Left renal cortex interstitium (tissue), 4 donors: ENCODE measurements around the gene PAF1. TPM values are rescaled to one million over a fixed set of nuclear protein-coding genes. Genes with fewer than 3 reads are reported as not detected.
A peak's percentile ranks its signal among the peaks of the same experiment; 100 is the strongest.
"Not testable (repeated sequence)": the region's sequence is repeated elsewhere in the genome, so short reads cannot be mapped to it uniquely, and the experiment has no call there.

Experiments
- DNase-seq, 4 donors: peaks; one replicate each; pipeline ENCODE4 v3.0.0-alpha.2; 2013; ENCODE audit warnings: low read depth in 4 of 4, low spot score in 2 of 4, missing footprints in 1 of 4
- polyA plus RNA-seq, 4 donors: library from polyadenylated mRNA; unstranded; fragments of 120-200 nt; gene quantifications; one replicate each; pipeline ENCODE4 v1.2.1, GENCODE V29; 2013; ENCODE audit not compliant: insufficient read length in 4 of 4

Gene PAF1
- polyA plus RNA-seq, 4 donors = 65.6 to 74.3 (median 68.5) TPM

DNA sequence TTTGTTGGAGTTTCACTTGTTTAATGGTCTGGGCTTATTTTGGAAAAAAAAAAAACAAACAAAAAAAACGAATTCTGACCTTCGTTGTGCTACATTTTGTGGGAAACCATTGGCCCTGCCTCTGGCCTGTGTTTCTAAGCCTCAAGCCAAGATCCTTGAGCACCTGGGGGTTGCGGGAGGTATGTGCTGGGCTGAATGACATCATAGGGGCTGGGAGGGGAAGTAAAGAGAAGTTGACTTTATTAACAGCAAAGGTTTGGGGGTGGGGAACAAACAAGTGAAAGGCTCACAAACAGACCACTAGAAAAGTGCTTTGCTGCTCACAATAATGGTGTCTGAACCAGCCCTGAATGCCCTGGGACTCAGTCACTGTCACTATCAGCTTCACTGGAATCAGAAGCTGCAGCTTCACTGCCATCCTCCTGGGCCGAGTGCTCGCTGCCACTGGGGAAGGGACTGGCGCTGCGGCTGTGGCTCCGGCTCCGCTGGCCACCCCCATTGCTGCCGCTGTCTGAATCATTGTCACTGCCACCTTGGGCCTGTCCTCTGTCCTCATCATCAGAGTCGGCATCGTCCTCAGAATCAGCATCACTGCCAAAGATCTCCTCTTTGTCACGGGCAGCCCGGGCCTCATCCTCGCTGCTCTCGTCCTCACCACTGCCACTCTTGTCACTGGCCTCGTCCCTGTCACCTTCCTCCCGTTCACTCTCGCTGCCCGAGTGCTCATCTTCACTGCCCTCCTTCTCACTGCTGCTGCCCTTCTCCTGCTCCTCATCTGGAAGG is 5.1 kb downstream of the PAF1 start:
- DNase-seq = no peak

DNA sequence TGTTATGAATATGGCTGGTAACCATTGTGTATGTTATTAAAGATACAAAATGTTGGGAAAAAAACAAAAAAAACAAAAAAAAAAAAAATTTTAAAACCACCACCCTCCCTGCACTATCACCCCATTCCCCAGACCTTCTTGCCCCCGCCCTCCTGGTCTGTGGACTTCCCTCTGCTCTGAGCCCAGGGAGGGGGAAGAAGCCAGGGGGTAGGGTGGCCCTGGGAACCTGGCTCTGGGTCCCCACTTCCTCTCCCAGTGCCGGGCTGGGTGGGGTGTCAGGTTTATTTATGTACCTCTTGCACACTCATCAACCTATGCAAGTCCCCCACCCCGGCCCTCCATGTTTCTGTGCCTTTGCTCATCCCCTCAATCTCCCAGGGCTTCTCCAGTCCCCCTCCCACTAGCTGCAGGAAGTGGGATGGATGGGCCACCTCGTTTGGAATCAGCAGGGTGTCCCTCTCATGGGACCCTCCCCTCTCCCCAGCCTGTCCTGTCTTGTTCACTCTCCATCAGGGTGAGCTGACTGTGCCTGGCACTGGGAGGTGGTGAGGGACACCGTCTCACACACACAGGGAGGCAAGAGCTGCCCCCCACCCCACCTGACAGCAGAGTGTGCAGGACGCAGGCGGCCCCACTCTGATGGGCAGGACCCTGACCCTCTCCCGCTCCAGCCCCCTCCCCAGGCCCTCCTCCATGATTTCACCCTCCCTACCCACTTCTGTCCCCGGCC is 5.9 kb downstream of the PAF1 start:
- DNase-seq = no peak

DNA sequence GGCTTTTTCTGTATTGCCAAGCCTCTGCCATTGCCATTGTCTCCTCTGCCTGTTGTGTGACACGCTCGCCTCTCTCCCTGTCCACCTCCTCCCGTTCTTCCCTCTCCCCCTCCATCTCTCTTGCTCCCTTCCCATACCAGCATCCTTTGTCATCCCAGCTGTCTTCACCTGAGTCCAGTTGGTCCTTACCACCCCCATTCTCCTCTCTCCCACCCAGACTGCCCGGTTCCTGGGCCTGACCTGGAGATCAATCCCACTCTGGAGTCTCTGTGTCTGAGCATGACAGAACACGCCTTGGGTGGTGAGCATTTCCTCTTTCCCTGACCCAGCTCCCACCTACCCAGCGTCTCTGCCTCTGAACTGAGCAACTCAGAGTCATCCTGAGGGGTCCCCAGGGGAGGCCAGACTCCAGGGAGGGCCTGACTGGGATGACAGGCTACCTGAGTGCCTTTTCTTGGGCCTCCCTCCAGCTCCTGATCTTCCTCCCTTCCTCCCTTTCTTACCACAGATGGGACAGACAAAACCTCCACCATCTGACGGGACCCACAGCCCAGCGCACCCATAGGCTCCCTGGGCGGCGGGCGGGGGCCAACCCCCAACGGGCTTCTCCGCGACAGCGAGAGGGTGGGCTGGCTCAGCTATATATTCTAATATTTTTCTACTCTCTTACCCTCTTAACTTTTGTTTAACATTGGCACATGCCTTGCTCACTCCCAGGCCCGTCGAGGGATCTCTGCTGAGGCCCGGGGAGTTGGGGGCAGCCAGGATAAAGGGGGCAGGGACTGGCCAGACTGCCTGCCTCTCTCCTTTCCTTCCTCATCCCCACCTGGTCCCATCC is 7.7 kb downstream of the PAF1 start:
- DNase-seq = no peak

DNA sequence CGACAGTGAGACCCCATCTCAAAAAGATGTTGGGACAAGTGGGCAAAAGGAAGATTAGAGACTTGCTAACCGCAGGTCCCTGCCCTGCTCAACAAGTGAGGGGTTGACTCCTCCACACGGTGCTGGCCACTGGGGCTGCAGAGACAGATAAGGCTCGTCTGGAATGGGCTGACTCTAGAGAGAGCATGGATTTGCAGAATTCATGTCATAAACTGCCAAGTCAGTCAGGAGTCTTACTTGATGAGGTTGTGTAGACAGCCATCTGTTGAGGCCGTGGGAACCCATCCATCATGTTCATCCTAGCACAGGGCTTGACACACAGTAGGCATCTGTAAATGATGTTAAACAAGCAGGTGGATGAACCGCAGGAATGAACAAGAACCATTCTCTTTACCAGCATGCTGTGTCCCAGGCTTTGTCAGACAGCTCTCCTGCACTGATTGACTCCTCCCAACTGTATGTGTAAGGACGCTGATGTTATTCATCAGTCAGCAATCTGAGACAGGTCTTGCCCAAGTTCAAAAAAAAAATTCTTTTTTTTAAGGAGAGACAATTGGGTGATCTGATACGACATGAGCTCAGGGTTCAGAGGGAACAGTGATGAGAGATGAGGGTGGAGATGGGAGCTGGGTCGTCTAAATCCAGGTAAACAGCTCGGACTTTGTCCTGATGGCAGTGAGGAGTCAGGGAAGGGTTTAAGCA is 8.8 kb downstream of the PAF1 start:
- DNase-seq = no peak

DNA sequence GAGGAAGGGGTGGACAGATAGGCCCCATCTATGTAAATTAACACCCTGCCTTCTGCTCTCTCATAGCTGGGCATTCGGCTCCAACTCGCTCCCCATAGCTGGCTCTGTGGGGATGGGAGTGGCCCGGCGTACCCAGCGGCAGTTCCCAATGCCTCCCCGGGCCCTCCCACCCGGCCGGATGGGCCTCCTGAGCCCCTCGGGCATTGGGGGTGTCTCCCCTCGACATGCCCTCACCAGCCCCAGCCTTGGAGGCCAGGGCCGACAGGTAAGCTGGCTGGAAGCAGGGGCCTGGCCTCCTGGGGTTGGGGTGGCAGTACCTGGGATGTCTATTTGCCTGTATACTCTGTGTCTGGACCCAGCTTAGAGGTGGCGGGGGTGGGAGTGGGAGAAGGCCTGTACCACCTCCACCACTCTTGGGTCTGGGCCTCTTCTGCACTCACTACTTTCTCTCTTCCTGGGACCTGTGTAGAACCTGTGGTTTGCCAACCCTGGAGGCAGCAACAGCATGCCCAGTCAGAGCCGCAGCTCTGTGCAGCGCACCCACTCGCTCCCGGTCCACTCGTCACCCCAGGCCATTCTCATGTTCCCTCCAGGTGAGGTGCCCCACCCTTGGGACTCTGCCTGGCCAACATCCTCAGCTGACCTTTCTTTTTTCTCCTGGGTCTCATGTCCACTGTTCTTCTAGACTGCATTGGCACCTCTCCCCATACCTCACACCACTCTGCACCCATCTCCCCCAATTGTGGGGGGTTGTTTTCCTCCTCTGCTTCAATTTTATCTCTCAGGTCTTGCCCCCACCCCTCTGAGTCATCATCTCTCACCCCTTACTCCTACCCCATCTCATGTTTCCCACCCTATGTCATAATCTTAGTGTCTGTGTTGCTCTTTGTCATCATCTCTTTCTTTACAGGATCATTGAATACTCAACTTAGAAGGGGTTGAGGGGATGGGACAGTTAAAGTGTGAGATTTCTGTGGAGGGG is 10.1 kb downstream of the PAF1 start:
- DNase-seq = no peak

DNA sequence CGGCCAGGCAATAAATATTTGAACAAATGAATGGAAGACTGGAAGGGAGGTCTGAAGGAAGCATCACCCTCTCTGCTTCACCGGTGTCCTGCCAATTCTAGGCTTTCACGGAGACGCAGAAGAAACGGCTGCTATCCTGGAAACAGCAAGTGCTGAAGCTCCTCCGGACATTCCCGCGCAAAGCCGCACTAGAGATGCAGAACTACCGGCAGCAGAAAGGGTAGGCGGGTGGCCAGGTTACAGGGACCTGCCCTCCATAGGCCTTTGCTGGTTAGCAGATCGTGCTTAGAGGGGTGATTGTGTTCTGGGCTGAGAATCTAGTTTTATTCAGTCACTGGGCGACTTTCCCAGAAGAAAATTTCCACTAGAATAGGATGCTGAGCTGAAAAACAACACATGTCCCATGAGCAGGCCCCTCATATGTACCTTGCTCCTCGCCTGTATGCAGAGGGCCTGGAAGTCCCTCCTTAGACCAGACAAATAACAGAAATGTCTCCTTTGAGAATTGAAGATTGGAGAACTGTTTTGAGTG is 11.0 kb downstream of the PAF1 start:
- no peak for DNase-seq

DNA sequence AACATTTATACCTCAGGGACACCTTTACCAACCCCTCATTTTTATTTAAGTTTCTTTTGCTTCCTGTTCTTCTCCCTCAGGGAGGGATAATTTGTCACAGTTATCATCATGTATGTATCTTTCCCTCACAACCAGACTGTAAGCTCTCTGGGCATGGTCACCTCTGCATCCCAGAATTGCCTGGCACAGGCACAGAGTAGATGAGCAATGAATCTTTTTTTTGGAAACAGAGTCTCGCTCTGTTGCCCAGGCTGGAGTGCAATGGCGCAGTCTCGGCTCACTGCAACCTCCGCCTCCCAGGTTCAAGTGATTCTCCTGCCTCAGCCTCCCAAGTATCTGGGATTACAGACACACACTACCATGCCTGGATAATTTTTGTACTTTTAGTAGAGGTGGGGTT is 11.5 kb downstream of the PAF1 start:
- not testable (repeated sequence) for DNase-seq

DNA sequence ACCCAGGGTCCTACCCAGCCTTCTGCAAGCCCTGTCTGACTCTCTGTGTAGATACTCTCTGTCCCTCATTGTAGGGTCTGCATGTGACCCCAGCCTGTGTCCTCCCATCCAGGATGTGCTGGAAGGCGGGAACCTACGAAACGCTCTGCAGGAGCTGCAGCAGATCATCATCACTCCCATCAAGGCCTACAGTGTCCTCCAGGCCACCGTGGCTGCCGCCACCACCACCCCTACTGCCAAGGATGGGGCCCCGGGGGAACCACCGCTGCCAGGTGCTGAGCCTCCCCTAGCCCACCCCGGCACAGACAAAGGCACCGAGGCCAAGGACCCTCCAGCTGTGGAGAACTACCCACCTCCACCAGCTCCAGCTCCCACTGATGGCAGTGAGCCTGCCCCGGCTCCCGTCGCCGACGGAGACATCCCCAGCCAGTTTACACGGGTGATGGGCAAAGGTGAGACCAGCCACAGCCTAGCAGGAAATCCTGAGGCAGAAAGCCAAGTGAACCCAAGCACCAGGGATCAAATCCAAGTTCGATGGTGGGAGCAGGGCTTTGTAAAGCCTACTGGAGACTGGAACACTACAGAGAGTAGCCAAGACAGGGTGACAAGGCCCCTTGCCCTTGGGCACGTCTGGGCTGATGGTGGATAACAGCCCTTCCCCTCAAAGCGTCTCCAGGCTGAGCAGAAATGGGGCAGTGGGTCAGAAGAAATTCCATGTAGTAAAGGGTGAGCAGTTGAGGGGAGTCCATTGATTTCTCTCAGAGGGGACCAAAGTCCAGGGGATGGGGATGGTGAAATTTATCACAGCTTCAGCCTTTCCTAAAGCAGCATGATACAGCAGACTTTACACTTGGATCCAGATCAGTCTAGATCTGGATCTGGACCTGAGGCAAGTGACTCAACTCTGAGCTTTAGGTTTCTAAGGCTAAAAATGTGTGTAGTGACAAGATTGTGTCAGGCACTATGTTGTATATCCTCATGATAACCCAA is 13.2 kb downstream of the PAF1 start:
- DNase-seq = no peak

DNA sequence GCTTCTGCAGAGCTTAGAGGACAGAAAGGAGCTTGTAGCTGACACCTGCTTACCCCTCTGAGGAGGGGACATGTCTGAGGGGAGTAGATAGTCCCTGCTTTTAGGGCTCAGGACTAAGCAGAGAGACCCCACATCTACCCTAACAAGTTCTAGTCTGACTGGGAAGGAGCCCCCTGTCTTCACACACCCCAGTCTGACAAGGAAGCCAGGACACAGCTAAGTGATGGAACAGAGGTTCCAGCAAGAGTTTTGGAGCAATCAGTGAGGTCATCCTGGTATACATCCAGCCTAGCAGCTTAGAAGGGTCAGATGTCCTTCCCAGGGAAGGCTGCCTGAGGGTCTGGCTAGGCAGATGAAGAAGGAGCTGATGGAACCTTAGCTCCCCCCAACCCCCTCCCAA is 15.0 kb downstream of the PAF1 start:
- no peak for DNase-seq

DNA sequence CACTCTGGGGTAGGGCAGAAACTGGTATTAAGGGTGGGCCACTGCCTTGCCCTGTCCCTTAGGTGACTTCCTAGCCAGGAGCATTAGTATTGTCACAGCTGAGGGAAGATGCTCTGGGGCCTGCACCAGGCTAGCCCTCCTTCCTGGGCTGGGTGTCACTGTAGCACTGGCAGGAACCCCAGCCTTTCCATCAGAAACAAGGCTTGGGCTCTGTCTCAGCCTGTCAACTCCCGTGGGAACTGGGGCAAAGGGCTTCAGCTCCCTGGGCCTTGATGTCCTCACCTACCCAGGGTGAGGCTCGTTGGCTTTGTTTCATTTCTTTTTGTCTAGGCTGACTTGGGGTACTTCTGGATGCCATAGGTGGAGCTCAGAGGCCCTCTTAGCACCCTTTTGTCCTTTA is 18.0 kb downstream of the PAF1 start:
- no peak for DNase-seq

DNA sequence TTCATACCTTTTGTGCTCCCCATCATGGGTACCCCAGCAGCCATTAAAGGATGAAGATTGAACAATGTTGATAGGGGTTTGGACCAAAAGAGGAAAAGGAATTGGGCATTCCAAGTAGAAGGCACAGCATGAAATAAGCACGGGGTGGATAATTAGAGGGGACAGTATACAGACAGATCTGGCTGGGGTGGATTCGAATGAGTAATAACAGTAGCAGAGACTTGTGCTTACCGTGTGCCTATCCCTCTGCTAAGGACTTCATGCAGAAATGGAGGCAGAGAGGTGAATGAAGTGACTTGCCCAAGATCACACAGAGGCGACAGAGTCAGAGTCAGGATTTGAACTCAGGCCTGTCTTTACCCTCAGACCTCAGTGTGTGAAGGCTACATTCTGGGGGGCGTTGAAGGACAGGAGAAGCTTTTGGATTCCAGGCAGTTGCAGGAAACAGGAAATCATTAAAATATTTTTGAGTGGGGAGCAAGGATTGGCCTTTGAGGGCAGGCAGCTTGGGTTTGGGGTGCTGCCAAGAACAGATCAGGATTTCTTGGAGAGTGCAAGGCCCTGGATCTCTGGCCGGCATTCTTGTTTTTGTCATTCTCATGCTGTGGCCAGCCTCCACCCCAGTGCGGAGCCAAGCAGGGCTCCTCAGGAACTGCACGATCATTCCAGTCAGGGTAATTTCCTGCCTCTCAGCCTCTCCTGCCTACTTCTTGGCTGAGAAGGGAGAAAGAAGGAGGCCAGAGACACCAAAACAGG is 18.7 kb downstream of the PAF1 start:
- DNase-seq = peak; percentile 15 to 56 (median 36)

DNA sequence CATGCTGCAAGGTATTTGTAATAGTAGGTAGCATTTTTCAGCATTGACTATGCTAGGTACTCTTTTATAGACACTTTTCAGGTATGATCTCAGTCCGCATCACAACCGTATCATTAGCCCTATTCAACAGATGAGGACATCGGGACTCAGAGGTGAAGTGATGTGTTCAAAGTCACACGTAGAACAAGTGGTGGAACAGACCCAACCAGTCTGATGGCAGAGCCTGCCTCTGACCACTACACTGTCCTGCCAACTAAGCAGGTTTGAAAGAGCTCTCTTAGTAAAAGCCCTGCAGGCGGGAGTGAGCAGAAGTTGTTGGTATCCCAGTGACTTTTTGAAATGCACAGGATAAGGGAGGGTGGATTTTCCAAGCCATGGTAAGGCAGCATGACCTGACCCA is 20.2 kb downstream of the PAF1 start:
- no peak for DNase-seq

DNA sequence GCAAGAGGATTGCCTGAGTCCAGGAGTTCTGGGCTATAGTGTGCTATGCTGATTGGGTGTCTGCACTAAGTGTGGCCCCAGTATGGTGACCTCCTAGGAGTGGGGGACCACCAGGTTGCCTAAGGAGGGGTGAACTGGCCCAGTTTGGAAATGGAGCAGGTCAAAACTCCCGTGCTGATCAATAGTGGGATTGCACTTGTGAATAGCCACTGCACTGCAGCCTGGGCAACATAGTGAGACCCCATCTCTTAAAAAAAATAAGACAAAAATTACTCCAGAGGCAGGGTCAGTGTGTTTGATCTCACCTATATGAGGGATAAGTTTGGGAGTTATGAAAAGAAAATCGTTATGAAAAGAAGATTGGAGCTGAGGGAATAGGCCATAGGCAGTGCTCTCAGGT is 21.7 kb downstream of the PAF1 start:
- DNase-seq = no peak

DNA sequence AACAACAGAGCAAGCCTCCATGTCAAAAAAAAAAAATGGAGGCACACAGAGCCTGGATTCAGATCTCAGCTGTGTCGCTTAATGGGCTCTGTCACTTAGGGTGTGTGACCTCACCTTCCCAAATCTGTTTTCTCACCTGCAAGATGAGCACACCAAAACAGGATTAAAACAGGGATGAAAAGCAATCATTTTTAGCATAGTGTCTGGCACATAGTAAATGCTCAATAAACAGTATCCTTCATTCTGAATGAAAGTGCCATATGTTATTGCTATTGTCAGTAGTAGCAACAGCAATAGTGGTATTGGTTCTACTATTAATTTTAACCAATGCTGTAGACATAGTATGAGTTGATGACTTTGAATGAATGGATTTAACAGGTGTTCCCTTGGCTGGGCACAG is 25.4 kb downstream of the PAF1 start:
- DNase-seq = no peak

DNA sequence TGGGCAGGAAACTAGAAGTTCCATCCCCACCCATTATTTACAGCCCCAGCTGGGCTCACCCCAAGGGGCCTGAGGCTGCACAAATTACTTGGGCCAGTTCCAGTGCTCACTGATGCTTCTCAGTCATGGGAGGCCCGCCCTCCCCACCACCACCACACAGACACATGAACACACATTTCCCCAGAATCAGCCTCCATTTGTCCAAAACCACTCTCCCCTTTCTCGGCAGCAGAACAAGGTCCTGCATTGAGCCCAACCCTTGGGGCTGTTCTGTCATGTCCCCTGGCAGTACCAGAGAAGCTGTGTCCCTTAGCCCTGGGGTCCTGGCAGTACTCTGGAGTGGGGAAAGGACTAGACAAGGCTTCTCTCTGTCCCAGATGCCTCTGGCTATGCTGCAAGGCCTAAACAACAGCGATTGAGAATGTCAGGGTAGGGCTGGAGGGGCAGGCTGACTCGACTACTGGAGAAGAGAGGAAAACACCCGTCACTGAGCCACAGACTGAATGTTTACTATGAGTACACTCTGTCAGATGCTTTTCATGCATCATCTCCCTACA is 26.9 kb downstream of the PAF1 start:
- no peak for DNase-seq

DNA sequence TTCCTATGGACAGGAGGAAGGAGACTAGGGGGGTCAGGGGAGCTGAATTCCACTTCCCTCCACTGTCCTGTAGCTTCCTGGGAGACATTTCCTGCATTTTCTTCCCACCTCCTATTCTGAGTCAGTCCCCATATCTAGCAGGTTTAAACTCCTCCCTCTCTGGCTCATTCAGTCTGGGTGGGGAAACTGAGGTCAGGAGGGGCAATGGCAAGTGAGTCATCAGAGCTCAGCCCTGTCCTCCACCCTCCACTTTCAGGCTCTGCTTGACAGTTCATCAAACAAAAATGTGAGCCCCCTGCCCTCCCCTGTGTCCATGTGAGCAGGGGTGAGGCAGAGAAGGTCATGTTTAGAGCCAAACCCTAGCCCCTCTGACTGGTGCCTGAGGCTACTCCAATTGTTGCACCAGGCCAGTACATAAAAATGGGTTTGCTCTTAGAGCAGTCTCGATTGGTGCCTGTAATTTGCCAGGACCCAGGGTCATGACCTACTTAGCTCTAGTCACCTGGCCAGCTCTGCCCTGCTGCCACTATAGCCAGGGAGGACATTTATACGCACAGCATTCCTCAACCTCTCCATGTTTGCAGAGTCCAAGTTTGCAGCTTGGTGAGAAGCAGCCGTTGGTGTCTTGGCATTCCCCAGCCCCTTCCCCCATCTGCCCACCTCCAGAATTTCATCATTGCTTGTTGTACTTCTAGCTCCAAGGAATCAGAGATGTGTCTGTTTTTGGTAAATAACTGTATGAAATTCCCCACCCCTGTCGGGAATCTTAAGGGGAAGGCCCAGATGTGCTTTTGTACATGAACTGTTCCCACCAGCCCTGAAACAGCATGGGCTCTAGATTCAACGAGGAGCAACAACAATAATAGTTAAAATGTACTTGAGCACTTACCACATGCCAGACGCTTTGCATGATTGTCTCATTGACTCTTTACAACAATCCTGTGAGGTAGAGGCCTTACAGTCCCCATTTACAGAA is 27.9 kb downstream of the PAF1 start:
- no peak for DNase-seq
